IMR-90 (cell line): ENCODE data around the gene SCNM1. TPM values are rescaled to one million over a fixed set of nuclear protein-coding genes. Genes with fewer than 3 reads are reported as not detected.

Source experiments
- NFE2L2 ChIP-seq: fragments of 150-350 bp; IDR thresholded peaks from 2 replicates; pipeline ENCODE4 v1.6.1; 2016; ENCODE audit warnings: low read depth, mild to moderate bottlenecking, low read length
- RAD21 ChIP-seq: IDR thresholded peaks from 2 replicates; pipeline ENCODE4 v1.6.1; 2012; ENCODE audit warnings: low read length, improper control_type of control experiment
- SMC3 ChIP-seq: fragments of 150-350 bp; IDR thresholded peaks from 2 replicates; pipeline ENCODE4 v1.6.1; 2016; ENCODE audit warnings: low read depth, mild to moderate bottlenecking, antibody characterized with exemption, low read length, moderate library complexity
- polyA plus RNA-seq, 3 experiments: library from polyadenylated mRNA; depleted of rRNA; stranded (reverse); fragments of >200 nt; gene quantifications; 2 replicates each; pipeline ENCODE4 v1.2.3, GENCODE V29; 2012; ENCODE audit warnings: low replicate concordance in 1 of 3
- total RNA-seq: library from RNA; depleted of rRNA; stranded (reverse); fragments of >200 nt; gene quantifications from 2 replicates; pipeline ENCODE4 v1.2.3, GENCODE V29; 2012
- TF ChIP-seq, protein P1 (sequence below): conservative IDR thresholded peaks from 2 replicates; pipeline ENCODE4 v1.5.1; 2012; ENCODE audit warnings: mild to moderate bottlenecking, low read depth, low read length, improper control_type of control experiment
- TF ChIP-seq, protein P2 (sequence below): fragments of 150-350 bp; IDR thresholded peaks from 2 replicates; pipeline ENCODE4 v1.6.1; 2017; ENCODE audit warnings: mild to moderate bottlenecking, antibody characterized with exemption, low read length, low read depth

Gene SCNM1
- total and polyA plus RNA-seq, 2 of the 4 experiments (the other 2 are of a cell fraction): 27.4 to 33.2 TPM

DNA sequence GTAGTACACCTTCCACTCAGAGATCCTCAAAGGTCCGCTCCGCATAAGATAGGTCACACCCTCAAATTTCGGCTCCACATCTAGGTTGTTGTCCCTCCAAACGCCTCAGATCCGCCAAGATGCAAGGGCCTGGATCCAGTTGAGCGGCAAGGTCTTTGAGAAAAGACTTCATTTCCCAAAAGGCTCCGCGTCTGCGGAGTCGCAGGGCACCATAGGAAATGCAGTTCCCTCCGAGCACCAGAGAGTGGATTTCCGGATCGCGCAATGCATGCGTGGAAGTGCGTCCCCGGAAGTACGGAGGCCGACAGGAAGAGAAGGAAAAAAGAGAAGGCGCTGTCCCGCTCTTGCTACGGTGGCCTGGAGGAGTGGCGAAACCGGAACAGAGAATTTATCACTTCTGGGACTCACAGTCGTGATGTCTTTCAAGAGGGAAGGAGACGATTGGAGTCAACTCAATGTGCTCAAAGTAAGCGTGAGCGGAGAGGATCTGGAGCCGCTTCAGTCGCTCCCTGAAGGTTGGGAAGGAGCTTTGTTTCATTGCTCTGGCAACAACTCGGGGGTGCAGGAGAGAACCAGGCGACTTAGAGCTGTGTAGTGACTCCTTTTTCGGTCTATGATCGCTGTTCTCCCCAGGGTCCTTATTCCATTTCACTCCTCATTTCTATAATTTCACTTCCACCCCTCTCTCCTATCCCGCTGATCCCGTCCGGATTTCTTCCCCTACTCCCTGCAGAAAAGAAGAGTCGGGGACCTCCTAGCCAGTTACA lies at the start of gene SCNM1, which contains the start of gene LYSMD1 (continued):
- TF ChIP-seq, protein P1, sequence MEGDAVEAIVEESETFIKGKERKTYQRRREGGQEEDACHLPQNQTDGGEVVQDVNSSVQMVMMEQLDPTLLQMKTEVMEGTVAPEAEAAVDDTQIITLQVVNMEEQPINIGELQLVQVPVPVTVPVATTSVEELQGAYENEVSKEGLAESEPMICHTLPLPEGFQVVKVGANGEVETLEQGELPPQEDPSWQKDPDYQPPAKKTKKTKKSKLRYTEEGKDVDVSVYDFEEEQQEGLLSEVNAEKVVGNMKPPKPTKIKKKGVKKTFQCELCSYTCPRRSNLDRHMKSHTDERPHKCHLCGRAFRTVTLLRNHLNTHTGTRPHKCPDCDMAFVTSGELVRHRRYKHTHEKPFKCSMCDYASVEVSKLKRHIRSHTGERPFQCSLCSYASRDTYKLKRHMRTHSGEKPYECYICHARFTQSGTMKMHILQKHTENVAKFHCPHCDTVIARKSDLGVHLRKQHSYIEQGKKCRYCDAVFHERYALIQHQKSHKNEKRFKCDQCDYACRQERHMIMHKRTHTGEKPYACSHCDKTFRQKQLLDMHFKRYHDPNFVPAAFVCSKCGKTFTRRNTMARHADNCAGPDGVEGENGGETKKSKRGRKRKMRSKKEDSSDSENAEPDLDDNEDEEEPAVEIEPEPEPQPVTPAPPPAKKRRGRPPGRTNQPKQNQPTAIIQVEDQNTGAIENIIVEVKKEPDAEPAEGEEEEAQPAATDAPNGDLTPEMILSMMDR: peak; percentile 5; the same call in 1 of the 2 replicates
- TF ChIP-seq, protein P2, sequence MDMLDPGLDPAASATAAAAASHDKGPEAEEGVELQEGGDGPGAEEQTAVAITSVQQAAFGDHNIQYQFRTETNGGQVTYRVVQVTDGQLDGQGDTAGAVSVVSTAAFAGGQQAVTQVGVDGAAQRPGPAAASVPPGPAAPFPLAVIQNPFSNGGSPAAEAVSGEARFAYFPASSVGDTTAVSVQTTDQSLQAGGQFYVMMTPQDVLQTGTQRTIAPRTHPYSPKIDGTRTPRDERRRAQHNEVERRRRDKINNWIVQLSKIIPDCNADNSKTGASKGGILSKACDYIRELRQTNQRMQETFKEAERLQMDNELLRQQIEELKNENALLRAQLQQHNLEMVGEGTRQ: no peak
- no peak for TF ChIP-seq SMC3
- TF ChIP-seq RAD21: no peak
- TF ChIP-seq NFE2L2: no peak
